ENCODE data around the gene MFSD1. TPM values are rescaled to one million over a fixed set of nuclear protein-coding genes. Genes with fewer than 3 reads are reported as not detected.

Gene MFSD1
- total and polyA plus RNA-seq, 9 of the 15 experiments (the other 6 are each of a cell fraction or from before 2014, with no cell fraction given): 8.7 to 49.5 (median 28.6) TPM

DNA sequence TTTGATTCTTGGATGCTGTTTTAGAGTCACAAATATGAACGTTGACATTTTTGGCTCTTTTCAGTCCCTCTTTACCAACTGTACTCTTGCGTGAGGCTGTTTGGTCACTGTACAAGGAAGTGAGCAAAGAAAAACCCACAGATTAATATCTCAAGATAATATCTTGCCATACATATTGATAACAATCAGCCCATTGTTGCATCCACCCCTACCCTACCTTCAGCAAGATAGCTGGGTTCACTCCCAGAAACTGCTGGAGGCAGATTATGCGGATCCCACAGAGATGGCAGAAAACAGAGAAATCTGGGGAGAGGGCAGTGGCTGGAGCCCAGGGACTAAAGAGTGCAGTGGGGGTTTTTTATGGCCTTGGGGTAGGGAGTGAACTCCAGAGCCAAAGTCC, 29.9 kb upstream of the MFSD1 start:
- no TSS peak for BruUV-seq (replicated peaks)
- in situ Hi-C loops (cut with MboI): no loop called here
- CTCF ChIA-PET (ENCODE audit: low intra/inter-chr PET ratio): no interaction called here

GRCh38 chr3:158773166-158773565, 28.7 kb upstream of the MFSD1 start:
- Histone ChIP-seq H3K36me3 (ENCODE audit: control insufficient read depth, insufficient read depth, low read length) (no peaks in the 10 kb centered on the region; the same call in 2 of the 3 replicates), H3K4me1 (replicated peaks in 1 of 2; ENCODE audit: control insufficient read depth in 2 of 2, insufficient read depth in 2 of 2, low read length in 2 of 2) (peaks cover 17 to 57% of the 10 kb centered on the region in 2 experiments; a peak in 4 of 5 replicates), H3K79me2 (ENCODE audit: control insufficient read depth, insufficient read depth, low read length) (no peaks in the 10 kb centered on the region), H3K9me3 (replicated peaks; ENCODE audit: control insufficient read depth, insufficient read depth, low read depth, low read length) (no peaks in the 10 kb centered on the region), H3K9ac (ENCODE audit: insufficient read depth in 1 of 2, low read depth in 2 of 2, low read length in 2 of 2) (no peak overlapping the region; a peak in 1 of 4 replicates), H3K27me3 (ENCODE audit: control insufficient read depth in 2 of 2, insufficient read depth in 2 of 2, low read length in 2 of 2) (no peaks in the 10 kb centered on the region), H2AFZ (ENCODE audit: low read depth, low read length) (no peak overlapping the region; the same call in 1 of the 2 replicates), H3K9me1 (ENCODE audit: control insufficient read depth, insufficient read depth, low read length) (no peaks in the 10 kb centered on the region), H3K4me2 (ENCODE audit: insufficient read depth, low read length) (peak overlapping the region; percentile 44), H3K27ac (ENCODE audit: extremely low read depth, low read depth, low read length) (0 out of 3 replicates have a peak overlapping the region, but pooled peaks have one; percentile 15), H4K20me1 (replicated peaks; ENCODE audit: control insufficient read depth, insufficient read depth, low read length) (no peaks in the 10 kb centered on the region), H3K4me3 (no peak overlapping the region)
- ChIA-PET POLR2A (no interaction called here), CTCF (ENCODE audit: low intra/inter-chr PET ratio) (no interaction called here)
- BruUV-seq (replicated peaks): no TSS peak
- DNase-seq (ENCODE audit: extremely low read depth in 1 of 4, low spot score in 3 of 4) (peak; percentile 23 to 82 (median 55)), ATAC-seq (peak; percentile 62), FAIRE-seq (peak; percentile 90)
- intact Hi-C loops (cut with micrococcal nuclease): loop anchor here (1.0 kb wide), 1 partner anchor 46 kb away; no protein-coding TSS in a partner anchor
- in situ Hi-C loops (cut with MboI): no loop called here
- TF ChIP-seq, protein P1, sequence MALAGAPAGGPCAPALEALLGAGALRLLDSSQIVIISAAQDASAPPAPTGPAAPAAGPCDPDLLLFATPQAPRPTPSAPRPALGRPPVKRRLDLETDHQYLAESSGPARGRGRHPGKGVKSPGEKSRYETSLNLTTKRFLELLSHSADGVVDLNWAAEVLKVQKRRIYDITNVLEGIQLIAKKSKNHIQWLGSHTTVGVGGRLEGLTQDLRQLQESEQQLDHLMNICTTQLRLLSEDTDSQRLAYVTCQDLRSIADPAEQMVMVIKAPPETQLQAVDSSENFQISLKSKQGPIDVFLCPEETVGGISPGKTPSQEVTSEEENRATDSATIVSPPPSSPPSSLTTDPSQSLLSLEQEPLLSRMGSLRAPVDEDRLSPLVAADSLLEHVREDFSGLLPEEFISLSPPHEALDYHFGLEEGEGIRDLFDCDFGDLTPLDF (CRISPR knock-in tag; IDR thresholded peaks at IDR 0.05): no peak
- no peak for TF ChIP-seq RBM22 (IDR thresholded peaks at IDR 0.05; ENCODE audit: low read depth, low read length, poor library complexity, severe bottlenecking)
- no peak for TF ChIP-seq ZNF609 (CRISPR knock-in tag; IDR thresholded peaks at IDR 0.05; ENCODE audit: borderline replicate concordance)
- no peak for TF ChIP-seq SP2 (IDR thresholded peaks at IDR 0.05; ENCODE audit: extremely low read depth, low read depth, low read length, poor library complexity, severe bottlenecking)
- TF ChIP-seq NFIC (IDR thresholded peaks at IDR 0.05): 0 out of 2 replicates have a peak, but pooled peaks have one; percentile 27

More for the DNA sequence above, 29.9 kb upstream of the MFSD1 start:
- no peaks in the 10 kb centered on the region for H4K20me1 ChIP-seq (replicated peaks; ENCODE audit: control insufficient read depth, insufficient read depth, low read length)
- no peaks in the 10 kb centered on the region; the same call in 2 of the 3 replicates for H3K36me3 ChIP-seq (ENCODE audit: control insufficient read depth, insufficient read depth, low read length)
- intact Hi-C loops (cut with micrococcal nuclease): no loop called here
- no peak overlapping the region for H3K4me3 ChIP-seq
- no peak overlapping the region for H3K27ac ChIP-seq (ENCODE audit: extremely low read depth, low read depth, low read length)
- FAIRE-seq: no peak
- no peaks in the 10 kb centered on the region for H3K9me1 ChIP-seq (ENCODE audit: control insufficient read depth, insufficient read depth, low read length)
- no peaks in the 10 kb centered on the region for H3K9me3 ChIP-seq (replicated peaks; ENCODE audit: control insufficient read depth, insufficient read depth, low read depth, low read length)
- no peak for ATAC-seq
- H2AFZ ChIP-seq (ENCODE audit: low read depth, low read length): no peak overlapping the region; the same call in 1 of the 2 replicates
- no peak overlapping the region for H3K4me2 ChIP-seq (ENCODE audit: insufficient read depth, low read length)
- POLR2A ChIA-PET: interaction anchor here (0.8 kb wide), 1 partner anchor 36 kb away, joined by 4 read pairs; no protein-coding TSS in a partner anchor
- H3K79me2 ChIP-seq (ENCODE audit: control insufficient read depth, insufficient read depth, low read length): no peaks in the 10 kb centered on the region
- H3K4me1 ChIP-seq (replicated peaks in 1 of 2; ENCODE audit: control insufficient read depth in 2 of 2, insufficient read depth in 2 of 2, low read length in 2 of 2): peaks cover 18 to 52% of the 10 kb centered on the region in 2 experiments; a peak in 4 of 5 replicates
- no peak for DNase-seq (ENCODE audit: extremely low read depth in 1 of 4, low spot score in 3 of 4)
- WGBS (ENCODE audit: insufficient coverage, low coverage, missing lambda C conversion rate): 58% methylated on average over 3 of the region's 3 CpGs
- H3K9ac ChIP-seq (ENCODE audit: insufficient read depth in 1 of 2, low read depth in 2 of 2, low read length in 2 of 2): no peak overlapping the region
- H3K27me3 ChIP-seq (ENCODE audit: control insufficient read depth in 2 of 2, insufficient read depth in 2 of 2, low read length in 2 of 2): no peaks in the 10 kb centered on the region
- TF ChIP-seq, protein P2, sequence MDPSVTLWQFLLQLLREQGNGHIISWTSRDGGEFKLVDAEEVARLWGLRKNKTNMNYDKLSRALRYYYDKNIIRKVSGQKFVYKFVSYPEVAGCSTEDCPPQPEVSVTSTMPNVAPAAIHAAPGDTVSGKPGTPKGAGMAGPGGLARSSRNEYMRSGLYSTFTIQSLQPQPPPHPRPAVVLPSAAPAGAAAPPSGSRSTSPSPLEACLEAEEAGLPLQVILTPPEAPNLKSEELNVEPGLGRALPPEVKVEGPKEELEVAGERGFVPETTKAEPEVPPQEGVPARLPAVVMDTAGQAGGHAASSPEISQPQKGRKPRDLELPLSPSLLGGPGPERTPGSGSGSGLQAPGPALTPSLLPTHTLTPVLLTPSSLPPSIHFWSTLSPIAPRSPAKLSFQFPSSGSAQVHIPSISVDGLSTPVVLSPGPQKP (CRISPR knock-in tag; IDR thresholded peaks at IDR 0.05): no peak
- TF ChIP-seq NFIC (IDR thresholded peaks at IDR 0.05): no peak
- TF ChIP-seq SOX6 (IDR thresholded peaks at IDR 0.05): 0 out of 2 replicates have a peak, but pooled peaks have one; percentile 58

Measured in K562 (cell line).